SH-SY5Y (cell line): ENCODE data around the gene RSBN1.

Source experiments
- GATA2 ChIP-seq: IDR thresholded peaks from 2 replicates; pipeline ENCODE4 v1.6.1; 2011; ENCODE audit warnings: mild to moderate bottlenecking, low read depth, low read length
- GATA3 ChIP-seq: IDR thresholded peaks from 2 replicates; pipeline ENCODE4 v1.6.1; 2011; ENCODE audit warnings: low read depth, mild to moderate bottlenecking, low read length, moderate library complexity

DNA sequence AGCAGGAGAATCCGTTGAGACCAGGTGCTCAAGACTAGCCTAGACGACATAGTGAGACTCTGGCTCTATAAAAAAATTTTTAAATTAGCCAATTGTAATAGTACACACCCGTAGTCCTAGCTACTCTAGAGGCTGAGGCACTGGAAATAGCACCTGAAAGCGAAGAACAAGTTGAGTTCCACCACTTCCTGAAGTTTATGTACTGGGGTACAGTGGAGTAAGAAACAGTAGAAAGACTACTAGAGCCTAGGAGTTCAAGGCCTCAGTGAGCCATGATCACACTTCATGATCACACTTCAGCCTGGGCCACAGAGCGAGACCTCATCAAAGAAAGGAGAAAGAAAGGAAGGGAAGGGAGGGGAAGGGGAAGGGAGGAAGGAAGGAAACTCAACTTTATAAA is 19.8 kb downstream of the RSBN1 start:
- TF ChIP-seq GATA2 = no peak
- TF ChIP-seq GATA3 = no peak
